ENCODE data around the gene SLC24A1.

The SLC24A1 gene

DNA sequence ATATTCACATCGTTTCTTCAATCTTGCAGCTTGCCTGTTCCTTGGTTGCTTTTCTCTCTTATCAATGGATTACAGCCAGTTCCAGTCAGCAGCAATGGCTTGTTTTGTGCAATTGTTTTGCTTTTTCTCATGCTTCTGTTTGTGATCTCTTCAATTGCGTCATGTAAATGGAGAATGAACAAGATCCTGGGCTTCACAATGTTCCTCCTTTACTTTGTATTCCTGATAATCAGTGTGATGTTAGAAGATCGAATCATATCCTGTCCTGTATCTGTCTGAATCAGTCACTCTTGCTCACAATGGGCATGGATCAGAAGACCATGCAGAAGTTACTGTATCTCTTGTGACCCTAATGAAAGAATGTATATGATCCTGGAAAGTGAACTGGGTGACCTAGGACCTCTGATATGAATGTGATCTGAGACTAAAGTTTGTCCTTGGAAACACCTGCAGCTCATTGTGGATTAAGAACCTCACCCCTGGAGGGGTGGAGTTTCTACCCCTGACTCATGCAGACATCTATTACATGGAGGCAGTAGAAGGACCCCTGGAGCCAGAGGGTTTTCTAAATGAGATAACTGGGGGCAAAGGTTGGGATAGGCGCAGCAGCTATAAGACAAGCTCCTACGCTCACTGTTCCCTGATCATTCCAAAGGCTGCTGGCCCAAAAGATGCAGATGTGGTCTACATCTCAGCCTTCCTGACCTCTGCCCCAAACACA lies 32.2 kb downstream of the SLC24A1 start:
- DNase-seq, result peak; percentile 36

DNA sequence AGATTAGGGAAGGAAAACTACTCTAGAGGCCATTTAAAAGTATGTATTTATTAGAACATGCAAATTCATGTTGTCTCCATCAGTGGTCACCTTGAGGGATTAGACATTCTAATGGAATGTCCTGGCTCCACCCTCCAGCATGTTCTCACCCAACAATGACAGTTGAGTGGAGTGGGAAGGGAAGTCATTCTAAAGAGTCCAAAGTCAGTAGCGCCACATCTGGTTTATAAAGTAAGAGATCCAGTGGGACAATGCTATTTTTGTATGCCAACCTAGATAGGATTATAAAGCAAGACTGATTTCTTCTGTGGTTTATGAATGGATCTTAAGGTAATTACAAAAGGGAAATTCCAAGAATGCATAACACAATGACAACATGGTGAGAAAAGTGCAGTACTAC lies 33.3 kb downstream of the SLC24A1 start:
- DNase-seq, result peak; percentile 52

DNA sequence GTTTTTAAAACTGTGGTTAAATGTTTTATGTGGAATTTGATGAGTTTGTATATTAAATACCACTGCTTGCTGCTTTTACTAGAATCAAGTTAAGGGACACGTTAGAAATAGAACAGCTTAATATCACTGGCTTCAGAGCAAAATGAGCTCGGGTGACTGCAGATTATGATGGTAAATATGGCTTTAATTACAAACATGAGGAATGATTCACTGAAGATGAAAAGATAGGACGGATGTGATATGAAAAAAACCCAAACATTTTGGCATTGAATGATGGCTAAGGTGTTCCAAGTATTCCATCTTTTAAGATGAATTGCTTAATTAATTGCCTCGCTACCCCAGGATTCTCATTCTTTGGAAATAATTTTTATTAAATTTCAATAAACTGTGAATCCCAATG lies 33.7 kb downstream of the SLC24A1 start:
- DNase-seq, result no peak

DNA sequence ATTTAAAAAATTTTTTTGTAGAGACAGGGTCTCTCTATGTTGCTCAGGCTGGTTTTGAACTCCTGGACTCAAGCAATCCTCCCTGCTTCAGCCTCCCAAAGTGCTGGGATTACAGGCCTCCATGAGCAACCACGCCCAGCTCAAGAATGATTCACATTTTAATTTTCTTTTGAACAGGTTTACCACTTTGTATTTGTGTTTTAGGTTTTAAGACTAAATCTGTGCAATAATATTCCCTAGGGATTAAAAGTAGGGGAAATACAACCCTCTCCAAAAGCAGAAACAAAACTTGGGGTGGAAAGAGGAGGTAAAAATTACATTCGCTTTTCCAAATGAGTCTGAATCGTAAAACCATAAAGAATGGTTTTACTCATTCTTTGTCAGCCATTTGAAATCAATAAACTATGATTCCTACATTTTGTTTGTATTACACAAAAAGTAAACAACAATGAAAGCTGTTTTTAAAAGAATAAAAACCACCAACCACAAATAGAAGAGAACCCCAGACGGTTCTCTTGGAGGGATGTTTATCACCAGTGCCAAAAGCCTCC lies 37.8 kb downstream of the SLC24A1 start:
- DNase-seq, result no peak

DNA sequence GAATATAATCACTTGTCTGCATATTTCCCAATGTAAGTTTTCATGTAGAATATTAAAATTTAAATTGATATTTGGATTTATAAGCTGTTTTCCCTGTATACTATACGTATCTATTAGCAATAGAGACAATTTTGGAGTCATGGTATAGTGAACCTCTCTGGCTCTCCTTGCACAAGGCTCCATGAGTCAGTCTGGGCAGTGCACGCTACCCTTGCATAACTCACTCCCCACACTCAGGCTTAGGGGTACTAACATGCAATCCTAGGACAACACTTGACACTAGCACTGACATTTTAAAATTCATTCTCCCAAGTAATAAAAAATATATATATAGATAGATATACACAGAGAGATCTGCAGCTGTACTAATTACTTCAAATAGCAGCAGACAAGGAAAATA lies 39.2 kb downstream of the SLC24A1 start:
- no peak for DNase-seq

DNA sequence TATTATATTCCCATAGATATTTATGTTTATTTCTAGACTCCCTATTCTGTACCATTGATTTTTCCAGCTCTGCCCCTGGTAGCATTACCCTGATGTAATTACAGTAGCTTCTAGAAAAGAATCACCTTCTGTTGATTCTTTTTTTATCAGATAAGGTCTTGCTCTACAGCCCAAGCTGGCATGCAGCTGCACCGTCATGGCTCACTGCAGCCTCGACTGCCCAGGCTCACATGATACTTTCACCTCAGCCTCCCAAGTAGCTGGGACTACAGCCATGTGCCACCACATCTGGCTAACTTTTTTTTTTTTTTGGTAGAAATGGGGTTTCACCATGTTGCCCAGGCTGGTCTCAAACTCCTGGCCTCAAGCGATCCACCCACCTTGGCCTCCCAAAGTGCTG lies 41.8 kb downstream of the SLC24A1 start:
- DNase-seq, result no peak

DNA sequence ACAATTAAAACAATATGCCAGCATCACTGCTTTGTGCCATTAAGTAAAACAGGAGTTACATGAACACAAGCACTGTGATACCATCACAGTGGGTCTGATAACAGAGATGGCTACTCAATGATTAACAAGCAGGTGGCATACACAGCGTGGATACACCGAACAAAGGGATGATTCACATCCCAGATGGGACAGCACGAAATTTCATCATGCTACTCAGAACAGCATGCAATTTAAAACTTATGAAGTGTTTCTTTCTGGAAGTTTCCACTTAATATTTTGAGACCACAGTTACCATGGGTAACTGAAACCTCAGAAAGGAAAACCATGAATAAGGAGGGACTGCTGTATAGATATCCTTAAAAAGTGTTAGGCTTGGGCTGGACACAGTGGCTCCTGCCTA lies 44.5 kb downstream of the SLC24A1 start:
- DNase-seq, result no peak

DNA sequence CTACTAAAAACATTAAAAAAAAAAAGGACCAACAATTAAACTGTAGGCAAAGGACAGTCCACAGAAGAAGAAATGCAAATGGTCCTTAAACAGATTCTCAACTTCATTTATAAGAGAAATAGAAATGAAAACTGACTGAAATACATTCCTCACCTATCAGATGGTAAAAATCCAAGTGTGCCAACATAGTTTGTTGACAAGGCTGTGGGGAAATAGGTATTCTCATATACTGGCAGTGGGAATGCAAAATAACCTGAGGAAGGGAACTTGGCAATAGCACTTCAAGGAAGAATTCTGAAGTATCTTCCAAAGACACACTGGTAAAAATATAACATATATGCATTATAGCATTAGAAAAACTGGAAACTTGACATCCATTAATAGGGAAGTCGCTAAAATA lies 53.8 kb downstream of the SLC24A1 start:
- DNase-seq, result no peak

DNA sequence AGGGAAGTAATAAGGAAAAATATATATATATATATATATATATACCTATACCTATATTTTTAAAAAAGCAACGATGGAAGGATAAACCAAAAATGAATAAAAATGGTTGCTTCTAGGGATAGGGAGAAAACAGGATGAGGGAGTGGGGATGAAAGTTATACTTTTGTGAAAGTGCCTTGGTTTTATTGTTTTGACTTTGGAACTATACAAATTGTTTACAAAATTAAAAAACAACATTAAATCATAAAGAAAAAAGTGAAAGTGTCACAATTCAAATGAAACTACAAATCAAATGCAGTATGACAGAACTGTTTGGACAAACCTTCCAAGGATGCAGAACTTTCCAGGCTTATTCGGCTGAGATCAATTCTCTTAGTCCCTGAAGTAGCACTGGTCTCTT lies 54.4 kb downstream of the SLC24A1 start:
- no peak for DNase-seq

DNA sequence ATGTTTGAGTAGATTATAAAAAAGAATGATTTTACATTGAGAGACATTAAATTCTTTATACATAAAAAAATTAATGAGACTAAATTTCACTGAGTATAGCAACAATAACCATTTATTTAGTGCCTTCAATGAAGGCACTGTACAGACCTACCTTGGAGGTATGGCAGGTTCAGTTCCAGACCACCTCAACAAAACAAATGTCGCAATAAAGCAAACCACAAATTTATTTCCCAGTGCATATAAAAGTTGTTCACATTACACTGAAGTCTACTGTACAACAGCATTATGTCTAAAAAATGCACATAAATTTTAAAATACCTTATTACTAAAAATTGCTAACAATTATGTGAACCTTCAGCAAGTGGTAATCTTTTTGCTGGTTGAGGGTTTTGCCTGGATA lies 58.8 kb downstream of the SLC24A1 start:
- DNase-seq, result no peak

DNA sequence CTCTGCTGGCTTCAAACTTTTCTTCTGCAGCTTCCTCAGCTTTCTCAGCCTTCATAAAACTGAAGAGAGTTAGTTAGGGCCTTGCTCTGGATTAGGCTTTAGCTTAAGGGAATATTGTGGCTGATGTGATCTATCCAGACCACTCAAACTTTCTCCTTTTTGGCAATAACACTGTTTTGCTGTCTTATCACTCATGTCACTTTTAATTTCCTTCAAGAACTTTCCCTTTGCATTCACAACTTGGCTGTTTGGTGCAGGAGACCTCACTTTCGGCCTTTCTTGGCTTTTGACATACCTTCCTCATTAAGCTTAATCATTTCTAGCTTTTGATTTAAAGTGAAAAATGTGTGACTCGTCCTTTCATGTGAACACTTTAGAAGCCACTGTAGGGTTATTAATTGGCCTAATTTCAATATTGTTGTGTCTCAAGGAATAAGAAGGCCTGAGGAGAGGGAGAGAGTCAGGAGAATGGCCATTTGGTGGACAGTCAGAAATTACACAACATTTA lies 60.7 kb downstream of the SLC24A1 start:
- no peak for DNase-seq

DNA sequence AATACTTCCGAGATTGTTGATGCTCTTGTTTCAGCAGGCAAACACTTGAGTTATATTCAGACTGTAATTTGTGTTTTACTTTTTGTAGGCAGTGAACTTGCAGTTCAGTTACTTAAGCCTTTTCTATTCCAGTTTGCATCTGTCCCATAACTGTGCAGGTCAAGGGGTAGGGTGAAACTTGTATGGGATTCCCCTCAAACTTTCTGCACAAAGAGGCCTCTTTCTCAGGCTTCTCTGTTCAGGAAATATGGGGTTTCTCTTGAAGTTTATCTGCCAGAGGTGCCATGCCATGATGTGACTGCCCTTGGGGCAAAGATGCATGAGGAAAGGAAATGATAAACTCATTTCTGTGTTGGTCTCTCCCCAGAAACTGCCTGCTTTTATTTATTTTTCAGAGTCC lies 66.7 kb downstream of the SLC24A1 start:
- DNase-seq, result no peak

DNA sequence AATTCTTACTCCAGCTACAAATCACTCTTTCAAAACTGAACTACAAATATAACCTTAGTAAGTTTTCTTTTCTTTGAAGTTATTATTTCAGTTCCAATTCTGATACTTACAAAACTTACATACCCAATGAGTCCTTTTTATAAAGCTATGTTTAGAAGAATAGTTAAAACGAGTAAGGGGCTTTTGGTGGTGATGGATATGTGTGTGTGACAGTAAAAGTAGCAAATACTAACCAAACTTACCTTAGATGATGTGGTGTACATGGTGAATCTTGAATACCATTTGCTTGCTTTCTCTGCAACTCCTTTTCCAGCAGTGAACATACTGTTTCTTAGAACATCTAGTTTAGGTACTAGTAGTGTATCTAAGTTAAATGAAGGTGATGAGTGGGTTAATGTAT lies 68.4 kb downstream of the SLC24A1 start:
- no peak for DNase-seq

DNA sequence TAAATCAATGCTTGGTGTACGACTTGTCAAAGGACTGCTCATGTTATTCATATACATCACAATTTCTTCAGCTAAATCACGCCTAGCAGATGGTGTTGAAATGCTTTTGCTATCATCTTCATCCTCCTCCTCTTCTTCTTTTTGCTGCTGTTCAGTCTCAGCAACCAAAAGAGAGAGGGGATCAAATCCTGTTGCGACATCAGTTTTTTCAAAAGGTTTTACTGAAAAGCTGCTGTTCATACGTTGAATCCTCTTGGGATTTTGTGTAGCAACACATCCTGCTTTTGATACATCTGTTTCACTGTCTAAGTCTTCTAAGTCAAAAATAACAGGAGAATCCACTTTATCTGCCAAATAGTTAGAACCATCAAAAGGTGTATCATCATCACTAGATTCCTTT lies 69.0 kb downstream of the SLC24A1 start:
- DNase-seq, result no peak

DNA sequence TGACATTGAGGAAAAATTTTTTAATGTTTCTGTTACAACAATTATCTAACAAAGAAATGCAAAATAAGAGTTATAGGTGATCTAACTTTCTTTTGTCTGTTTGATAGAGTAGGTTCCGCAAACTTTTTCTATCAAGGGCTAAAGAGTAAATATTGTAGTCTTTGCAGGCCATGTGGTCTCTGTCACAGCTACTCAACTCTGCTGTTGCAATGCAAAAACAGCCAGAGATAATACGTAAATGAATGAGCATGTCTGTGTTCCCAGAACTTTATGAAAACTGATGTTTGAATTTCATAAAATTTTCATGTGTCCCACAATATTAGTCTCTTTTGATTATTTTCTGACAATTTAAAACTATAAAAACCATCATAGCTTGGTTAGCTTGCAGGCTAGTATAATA lies 73.3 kb downstream of the SLC24A1 start:
- no peak for DNase-seq
